Kidney (tissue), 14 donors: Measurements from ENCODE around the gene CPVL. TPM values are rescaled to one million over a fixed set of nuclear protein-coding genes. Genes with fewer than 3 reads are reported as not detected.
A peak's percentile ranks its signal among the peaks of the same experiment; 100 is the strongest.

Source experiments
- DNase-seq, 5 donors: peaks; one replicate each; pipeline ENCODE4 v3.0.0-alpha.2; 2013 to 2020
- FAIRE-seq: peaks from 2 replicates; lab custom pipeline; 2012; peaks lifted over from hg19 to GRCh38; lab: Jason Lieb, UNC
- H3K27ac ChIP-seq, 2 donors: one replicate each; pipeline ENCODE4 v1.7.0; 2013; ENCODE audit warnings: low read depth in 2 of 2, low read length in 2 of 2, inconsistent platforms in 1 of 2
- H3K27me3 ChIP-seq: one replicate; pipeline ENCODE4 v1.7.1; 2013; ENCODE audit warnings: low read length, inconsistent platforms; ENCODE audit not compliant: control insufficient read depth, insufficient read depth
- H3K36me3 ChIP-seq, 3 donors: one replicate each; pipeline versions ENCODE4 v1.7.0 to v1.7.1; 2013; ENCODE audit warnings: low read length in 3 of 3, control low read depth in 1 of 3, inconsistent platforms in 1 of 3; ENCODE audit not compliant: insufficient read depth in 3 of 3, control insufficient read depth in 2 of 3
- H3K4me1 ChIP-seq, 3 donors: one replicate each; pipeline versions ENCODE4 v1.7.0 to v1.7.1; 2013; ENCODE audit warnings: low read length in 3 of 3, inconsistent platforms in 1 of 3, low read depth in 1 of 3; ENCODE audit not compliant: control insufficient read depth in 2 of 3, insufficient read depth in 2 of 3
- H3K4me3 ChIP-seq, 3 donors: one replicate each; pipeline versions ENCODE4 v1.7.0 to v1.8.1; 2013; ENCODE audit warnings: low read length in 3 of 3, control low read depth in 1 of 3, inconsistent platforms in 1 of 3
- H3K9ac ChIP-seq, 3 donors: one replicate each; pipeline versions ENCODE4 v1.7.0 to v1.7.1; 2013; ENCODE audit warnings: low read length in 3 of 3, control low read depth in 1 of 3, inconsistent platforms in 1 of 3
- H3K9me3 ChIP-seq, 3 donors: one replicate each; pipeline versions ENCODE4 v1.7.0 to v1.7.1; 2013; ENCODE audit warnings: low read length in 3 of 3, control low read depth in 1 of 3, inconsistent platforms in 1 of 3; ENCODE audit not compliant: control insufficient read depth in 2 of 3, insufficient read depth in 1 of 3
- CTCF ChIP-seq: IDR thresholded peaks from 3 replicates; pipeline ENCODE4 v1.5.1; 2012; ENCODE audit warnings: mild to moderate bottlenecking, moderate library complexity, borderline replicate concordance; ENCODE audit not compliant: insufficient read depth; ENCODE audit errors: extremely low read depth
- intact Hi-C: fragments of 100-400 bp; cut with DNase I; formaldehyde crosslinking; loops from one replicate; pipeline ENCODE4 v1.11.1; 2022
- polyA plus RNA-seq: library from polyadenylated mRNA; stranded (reverse); fragments of 350-450 nt; fragmentation: Illumina TruSeq; extraction: RNeasy Lipid Tissue Mini Kit (QIAGEN cat#74804); gene quantifications from one replicate; pipeline ENCODE4 v1.2.3, GENCODE V29; 2014; ENCODE audit warnings: low read depth, low replicate concordance; ENCODE audit not compliant: insufficient read depth
- total RNA-seq: library from RNA; stranded (reverse); fragmentation: NEBNext Ultra II Directional; extraction: Animal tissue kit (Norgen Biotek cat#: 25700); gene quantifications from one replicate; pipeline ENCODE4 v1.2.1, GENCODE V29; 2021
- donor health status: control.
- donor health status: control.
- donor health status: control.
- donor health status: control.
- donor health status: control.
- donor health status: DM: yes; HTN: yes; CAD: no.
- donor health status: Normal renal cell carcinoma (clear cell type).

CPVL gene
- total and polyA plus RNA-seq, 2 donors from 2014 or later, result 104 to 133 TPM

GRCh38 chr7:29154076-29154475 lies 7.7 kb upstream of the CPVL start:
- no peak for FAIRE-seq
- no peak for DNase-seq
- no peak for TF ChIP-seq CTCF
- no peak overlapping the region for H3K4me3 ChIP-seq
- intact Hi-C loops, result no loop called here
- no peaks in the 10 kb centered on the region for H3K27me3 ChIP-seq
- no peak overlapping the region for H3K9ac ChIP-seq
- H3K9me3 ChIP-seq, result no peaks in the 10 kb centered on the region
- H3K4me1 ChIP-seq, result no peaks in the 10 kb centered on the region
- no peaks in the 10 kb centered on the region for H3K36me3 ChIP-seq
- H3K27ac ChIP-seq, result no peak overlapping the region

- peak in 2 of 5 donors; percentile 20 to 29 for DNase-seq
- intact Hi-C loops, result no loop called here
- no peak for FAIRE-seq
- no peak for TF ChIP-seq CTCF
- peaks cover 0 to 2% (median 0%) of the 10 kb centered on the region in 3 donors for H3K4me1 ChIP-seq
- H3K9ac ChIP-seq, result no peak overlapping the region
- no peak overlapping the region for H3K4me3 ChIP-seq
- no peaks in the 10 kb centered on the region for H3K36me3 ChIP-seq
- H3K9me3 ChIP-seq, result no peaks in the 10 kb centered on the region
- no peak overlapping the region for H3K27ac ChIP-seq
- H3K27me3 ChIP-seq, result no peaks in the 10 kb centered on the region
Observed at GRCh38 chr7:29150856-29151255, 4.5 kb upstream of the CPVL start.

- intact Hi-C loops, result no loop called here
- Histone ChIP-seq H3K27me3 (no peaks in the 10 kb centered on the region), H3K27ac (no peak overlapping the region), H3K9ac (no peak overlapping the region), H3K9me3 (no peaks in the 10 kb centered on the region), H3K4me1 (peaks cover 0 to 3% (median 0%) of the 10 kb centered on the region in 3 donors), H3K36me3 (no peaks in the 10 kb centered on the region), H3K4me3 (no peak overlapping the region)
- no peak for DNase-seq
- no peak for FAIRE-seq
- TF ChIP-seq CTCF, result no peak
Observed at GRCh38 chr7:29149036-29149435, 2.7 kb upstream of the CPVL start.

DNA sequence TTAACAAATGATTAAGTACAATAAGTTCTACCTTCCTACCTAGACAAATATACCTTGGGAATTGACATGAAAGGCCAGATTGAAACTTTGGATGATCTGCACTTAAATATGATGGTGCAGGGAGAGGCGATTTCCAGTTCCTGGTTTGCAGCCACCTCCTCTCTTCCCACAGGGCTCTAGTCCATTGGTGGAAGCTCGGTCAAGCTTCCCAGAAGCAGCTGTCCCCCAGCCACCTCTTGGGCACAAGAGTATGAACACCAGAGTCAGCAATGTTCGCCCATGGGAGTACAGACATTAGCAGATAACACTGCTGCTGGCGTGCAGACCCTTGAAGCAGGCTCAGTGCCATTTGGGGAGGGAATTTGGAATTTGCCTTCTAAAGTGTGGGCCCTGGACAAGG lies 1.5 kb upstream of the CPVL start:
- no peaks in the 10 kb centered on the region for H3K36me3 ChIP-seq
- H3K4me3 ChIP-seq, result no peak overlapping the region
- H3K27me3 ChIP-seq, result no peaks in the 10 kb centered on the region
- FAIRE-seq (no peak), DNase-seq (no peak)
- H3K9me3 ChIP-seq, result no peaks in the 10 kb centered on the region
- intact Hi-C loops, result no loop called here
- peak overlapping the region in 1 of 3 donors; percentile 77 for H3K9ac ChIP-seq
- peak overlapping the region in 1 of 2 donors; percentile 32 for H3K27ac ChIP-seq
- TF ChIP-seq CTCF, result no peak
- H3K4me1 ChIP-seq, result peaks cover 0 to 3% (median 0%) of the 10 kb centered on the region in 3 donors
